ENCODE data around the gene PDE3A. TPM values are rescaled to one million over a fixed set of nuclear protein-coding genes. Genes with fewer than 3 reads are reported as not detected.

The PDE3A gene
- polyA plus RNA-seq, 3 donors, result 0.10 TPM; not detected in 2

- H3K4me3 Mint-ChIP-seq, result no peak overlapping the region
- WGBS (ENCODE audit: insufficient coverage), result no CpG with 5 or more reads among the region's 2 CpGs
- peaks cover 0 to 2% (median 1%) of the 10 kb centered on the region in 3 donors for H3K27me3 Mint-ChIP-seq (ENCODE audit: low read depth in 3 of 3)
- Histone ChIP-seq H3K27ac (ENCODE audit: low read depth in 1 of 2, low read length in 2 of 2) (no peak overlapping the region), H3K36me3 (replicated peaks in 1 of 2; ENCODE audit: control insufficient read depth in 1 of 2, insufficient read depth in 2 of 2, low read length in 2 of 2) (no peaks in the 10 kb centered on the region), H3K4me2 (replicated peaks; ENCODE audit: extremely low read depth, low read length, poor library complexity, severe bottlenecking) (no peak overlapping the region), H3K27me3 (ENCODE audit: control insufficient read depth in 2 of 2, insufficient read depth in 2 of 2, low read length in 2 of 2) (no peaks in the 10 kb centered on the region), H2AFZ (ENCODE audit: insufficient read depth, low read depth, low read length, poor library complexity, severe bottlenecking) (no peak overlapping the region), H4K20me1 (ENCODE audit: insufficient read depth, low read length) (no peaks in the 10 kb centered on the region), H3K4me3 (replicated peaks in 1 of 3; ENCODE audit: low read depth in 2 of 3, low read length in 3 of 3) (no peak overlapping the region), H3K79me2 (ENCODE audit: insufficient read depth, low read length) (no peaks in the 10 kb centered on the region), H3K4me1 (ENCODE audit: control insufficient read depth in 1 of 2, insufficient read depth in 2 of 2, low read length in 2 of 2) (no peaks in the 10 kb centered on the region), H3K9me3 (replicated peaks in 1 of 2; ENCODE audit: control insufficient read depth in 1 of 2, insufficient read depth in 1 of 2, low read length in 2 of 2) (peaks cover 0 to 5% of the 10 kb centered on the region in 2 donors), H3K9ac (ENCODE audit: insufficient read depth, low read length, poor library complexity, severe bottlenecking) (no peak overlapping the region)
- no peak overlapping the region for H3K27ac Mint-ChIP-seq
- intact Hi-C loops (cut with micrococcal nuclease), result no loop called here
- DNase-seq, result no peak
- no peak for TF ChIP-seq CTCF (IDR thresholded peaks at IDR 0.05)
- H3K9me3 Mint-ChIP-seq, result peaks cover 0 to 10% (median 2%) of the 10 kb centered on the region in 7 donors
- H3K36me3 Mint-ChIP-seq, result no peaks in the 10 kb centered on the region
- H3K4me1 Mint-ChIP-seq, result no peaks in the 10 kb centered on the region
Observed at GRCh38 chr12:20523658-20524057, 155.3 kb downstream of the PDE3A start.

- H4K20me1 ChIP-seq (ENCODE audit: insufficient read depth, low read length), result no peaks in the 10 kb centered on the region
- Mint-ChIP-seq H3K4me1 (no peaks in the 10 kb centered on the region), H3K27me3 (ENCODE audit: low read depth in 3 of 3) (peaks cover 0 to 2% (median 1%) of the 10 kb centered on the region in 3 donors), H3K9me3 (peaks cover 0 to 10% (median 2%) of the 10 kb centered on the region in 7 donors), H3K36me3 (no peaks in the 10 kb centered on the region), H3K4me3 (no peak overlapping the region), H3K27ac (no peak overlapping the region)
- no peak for TF ChIP-seq CTCF (IDR thresholded peaks at IDR 0.05)
- H2AFZ ChIP-seq (ENCODE audit: insufficient read depth, low read depth, low read length, poor library complexity, severe bottlenecking), result no peak overlapping the region
- DNase-seq, result no peak
- intact Hi-C loops (cut with micrococcal nuclease), result no loop called here
- H3K36me3 ChIP-seq (replicated peaks in 1 of 2; ENCODE audit: control insufficient read depth in 1 of 2, insufficient read depth in 2 of 2, low read length in 2 of 2), result no peaks in the 10 kb centered on the region
- no peak overlapping the region for H3K9ac ChIP-seq (ENCODE audit: insufficient read depth, low read length, poor library complexity, severe bottlenecking)
- H3K27ac ChIP-seq (ENCODE audit: low read depth in 1 of 2, low read length in 2 of 2), result no peak overlapping the region
- peaks cover 0 to 5% of the 10 kb centered on the region in 2 donors for H3K9me3 ChIP-seq (replicated peaks in 1 of 2; ENCODE audit: control insufficient read depth in 1 of 2, insufficient read depth in 1 of 2, low read length in 2 of 2)
- H3K4me2 ChIP-seq (replicated peaks; ENCODE audit: extremely low read depth, low read length, poor library complexity, severe bottlenecking), result no peak overlapping the region
- WGBS (ENCODE audit: insufficient coverage), result 80% methylated on average over 1 of the region's 5 CpGs
- no peak overlapping the region for H3K4me3 ChIP-seq (replicated peaks in 1 of 3; ENCODE audit: low read depth in 2 of 3, low read length in 3 of 3)
- H3K27me3 ChIP-seq (ENCODE audit: control insufficient read depth in 2 of 2, insufficient read depth in 2 of 2, low read length in 2 of 2), result no peaks in the 10 kb centered on the region
- H3K4me1 ChIP-seq (ENCODE audit: control insufficient read depth in 1 of 2, insufficient read depth in 2 of 2, low read length in 2 of 2), result no peaks in the 10 kb centered on the region
- H3K79me2 ChIP-seq (ENCODE audit: insufficient read depth, low read length), result no peaks in the 10 kb centered on the region
Observed at GRCh38 chr12:20524113-20524512, 155.8 kb downstream of the PDE3A start.

Data from CD14-positive monocyte (primary cell).